Nephron (organoid): ENCODE data around the gene SACS.

Experiments used
- H3K27ac Mint-ChIP-seq, 3 experiments: 2 replicates each; pipeline ENCODE4 v1.8.0; 2020; ENCODE audit warnings: mixed read lengths in 3 of 3, mild to moderate bottlenecking in 2 of 3, moderate library complexity in 1 of 3
- H3K27me3 Mint-ChIP-seq: 2 replicates; pipeline ENCODE4 v1.8.0; 2021; ENCODE audit warnings: low read depth, mild to moderate bottlenecking, moderate library complexity, mixed read lengths
- H3K36me3 Mint-ChIP-seq: 2 replicates; pipeline ENCODE4 v1.8.0; 2020; ENCODE audit warnings: low read depth, mixed read lengths
- H3K4me1 Mint-ChIP-seq: 2 replicates; pipeline ENCODE4 v1.8.0; 2020; ENCODE audit warnings: mixed read lengths
- H3K4me3 Mint-ChIP-seq, 3 experiments: 2 replicates each; pipeline ENCODE4 v1.8.0; 2020; ENCODE audit warnings: mild to moderate bottlenecking in 3 of 3, mixed read lengths in 3 of 3, moderate library complexity in 2 of 3
- H3K9me3 Mint-ChIP-seq: 2 replicates; pipeline ENCODE4 v1.8.0; 2020; ENCODE audit warnings: mixed read lengths
- CTCF ChIP-seq, 3 experiments: fragments of 200-600 bp; sonication (generic); IDR thresholded peaks; one replicate each; pipeline ENCODE4 v1.5.0; 2021; ENCODE audit warnings: antibody characterized with exemption in 3 of 3; ENCODE audit not compliant: unreplicated experiment in 3 of 3

The SACS gene

GRCh38 chr13:23399347-23399746, 34.2 kb downstream of the SACS start:
- Mint-ChIP-seq H3K4me1 (peaks cover 8% of the 10 kb centered on the region), H3K27me3 (no peaks in the 10 kb centered on the region), H3K36me3 (peaks cover 24% of the 10 kb centered on the region), H3K9me3 (peaks cover 22% of the 10 kb centered on the region), H3K27ac (peak overlapping the region in 1 of 3 experiments; percentile 63), H3K4me3 (no peak overlapping the region)
- no peak for TF ChIP-seq CTCF (IDR thresholded peaks at IDR 0.05; ENCODE audit: unreplicated experiment in 3 of 3)

- H3K9me3 Mint-ChIP-seq, result peaks cover 8% of the 10 kb centered on the region
- no peak for TF ChIP-seq CTCF (IDR thresholded peaks at IDR 0.05; ENCODE audit: unreplicated experiment in 3 of 3)
- H3K27me3 Mint-ChIP-seq, result no peaks in the 10 kb centered on the region
- H3K36me3 Mint-ChIP-seq, result peaks cover 9% of the 10 kb centered on the region
- H3K4me1 Mint-ChIP-seq, result peaks cover 12% of the 10 kb centered on the region
- no peak overlapping the region for H3K4me3 Mint-ChIP-seq
- no peak overlapping the region for H3K27ac Mint-ChIP-seq
These were observed 38.7 kb downstream of the SACS start for GRCh38 chr13:23394821-23395220.

- no peaks in the 10 kb centered on the region for H3K9me3 Mint-ChIP-seq
- H3K4me3 Mint-ChIP-seq, result no peak overlapping the region
- no peak for TF ChIP-seq CTCF (IDR thresholded peaks at IDR 0.05; ENCODE audit: unreplicated experiment in 3 of 3)
- H3K27ac Mint-ChIP-seq, result peak overlapping the region in 1 of 3 experiments; percentile 76
- H3K27me3 Mint-ChIP-seq, result no peaks in the 10 kb centered on the region
- H3K36me3 Mint-ChIP-seq, result no peaks in the 10 kb centered on the region
- H3K4me1 Mint-ChIP-seq, result peaks cover 9% of the 10 kb centered on the region
These were observed 40.4 kb downstream of the SACS start for GRCh38 chr13:23392925-23393645.

- no peak overlapping the region for H3K4me3 Mint-ChIP-seq
- H3K27ac Mint-ChIP-seq, result no peak overlapping the region
These were observed 41.2 kb downstream of the SACS start for GRCh38 chr13:23392313-23392712.

GRCh38 chr13:23391752-23392151, 41.8 kb downstream of the SACS start:
- Mint-ChIP-seq H3K9me3 (no peaks in the 10 kb centered on the region), H3K4me1 (peaks cover 10% of the 10 kb centered on the region), H3K27me3 (no peaks in the 10 kb centered on the region), H3K27ac (no peak overlapping the region), H3K4me3 (no peak overlapping the region), H3K36me3 (peaks cover under 1% of the 10 kb centered on the region)
- TF ChIP-seq CTCF (IDR thresholded peaks at IDR 0.05; ENCODE audit: unreplicated experiment in 3 of 3), result no peak

More at GRCh38 chr13:23392313-23392712, 41.2 kb downstream of the SACS start:
- Mint-ChIP-seq H3K9me3 (no peaks in the 10 kb centered on the region), H3K27me3 (no peaks in the 10 kb centered on the region), H3K36me3 (no peaks in the 10 kb centered on the region), H3K4me1 (peaks cover 9% of the 10 kb centered on the region)
- no peak for TF ChIP-seq CTCF (IDR thresholded peaks at IDR 0.05; ENCODE audit: unreplicated experiment in 3 of 3)

- H3K27ac Mint-ChIP-seq, result peak overlapping the region in 1 of 3 experiments; percentile 48
- TF ChIP-seq CTCF (IDR thresholded peaks at IDR 0.05; ENCODE audit: unreplicated experiment in 3 of 3), result no peak
- H3K4me1 Mint-ChIP-seq, result peaks cover 45% of the 10 kb centered on the region
- peaks cover 4% of the 10 kb centered on the region for H3K36me3 Mint-ChIP-seq
- H3K4me3 Mint-ChIP-seq, result no peak overlapping the region
- H3K27me3 Mint-ChIP-seq, result no peaks in the 10 kb centered on the region
- no peaks in the 10 kb centered on the region for H3K9me3 Mint-ChIP-seq
These were observed 47.0 kb downstream of the SACS start for GRCh38 chr13:23386533-23386932.
